Esophagus muscularis mucosa (tissue), 4 donors: Measurements from ENCODE around the gene EMILIN3.

Experiments
- CTCF ChIP-seq, 3 experiments: fragments of 200-600 bp in 2 of 3; fragments of 450-650 bp in 1 of 3; sonication (generic) in 2 of 3; IDR thresholded peaks; one replicate each; pipeline ENCODE4 v1.5.1; 2017 to 2019; ENCODE audit warnings: antibody characterized with exemption in 3 of 3, mild to moderate bottlenecking in 2 of 3, moderate library complexity in 1 of 3
- EP300 ChIP-seq: sonication (generic); formaldehyde crosslinking; IDR thresholded peaks from one replicate; pipeline ENCODE4 v1.6.1; 2017; ENCODE audit warnings: antibody characterized with exemption
- POLR2A ChIP-seq: fragments of 450-650 bp; IDR thresholded peaks from one replicate; pipeline ENCODE4 v1.6.1; 2017; ENCODE audit warnings: antibody characterized with exemption, moderate library complexity, mild to moderate bottlenecking, low read depth

- TF ChIP-seq CTCF (IDR thresholded peaks at IDR 0.05), result no peak
- TF ChIP-seq POLR2A, result no peak
- no peak for TF ChIP-seq EP300
Measured at GRCh38 chr20:41327178-41327577, 39.4 kb downstream of the EMILIN3 start.
